ENCODE measurements around the gene CLRN1.

CLRN1 gene

DNA sequence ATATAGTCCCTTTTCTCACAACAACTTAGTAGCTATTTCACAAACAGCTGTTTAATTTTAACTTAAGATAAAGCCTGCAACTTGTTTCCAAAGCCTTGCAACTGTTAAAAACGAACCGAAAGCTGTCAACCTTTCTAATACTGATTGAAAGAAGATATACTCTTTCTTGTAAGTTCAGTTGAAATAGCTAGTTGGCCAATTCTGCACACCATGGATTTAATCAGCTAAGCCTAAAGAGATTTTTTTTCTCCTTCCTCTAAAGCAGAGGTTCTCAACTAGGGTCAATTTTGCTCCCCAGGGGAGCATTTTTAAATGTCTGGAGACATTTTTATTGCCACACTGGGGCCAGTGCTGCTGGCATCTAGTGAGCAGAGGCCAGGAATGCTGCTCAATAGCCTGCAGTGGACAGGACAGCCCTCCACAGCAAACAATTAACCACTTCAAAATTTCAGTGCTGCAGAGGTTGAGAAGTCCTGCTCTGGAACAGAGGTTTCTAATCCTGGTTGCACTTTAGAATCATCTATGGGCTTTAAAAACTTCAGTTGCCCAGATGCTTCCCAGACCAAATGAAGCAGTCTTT, 93.4 kb downstream of the CLRN1 start:
- Mint-ChIP-seq H3K27ac (no peak overlapping the region), H3K4me3 (no peak overlapping the region), H3K36me3 (no peaks in the 10 kb centered on the region), H3K4me1 (peaks cover 11% of the 10 kb centered on the region), H3K9me3 (no peaks in the 10 kb centered on the region), H3K27me3 (no peaks in the 10 kb centered on the region)
- no peak for ATAC-seq

- H3K27me3 Mint-ChIP-seq = no peaks in the 10 kb centered on the region
- no peak for ATAC-seq
- H3K4me3 Mint-ChIP-seq = no peak overlapping the region
- no peak overlapping the region for H3K27ac Mint-ChIP-seq
- H3K36me3 Mint-ChIP-seq = no peaks in the 10 kb centered on the region
- H3K4me1 Mint-ChIP-seq = peaks cover 11% of the 10 kb centered on the region
- no peaks in the 10 kb centered on the region for H3K9me3 Mint-ChIP-seq
Observed at GRCh38 chr3:150878290-150878689, 94.2 kb downstream of the CLRN1 start.

DNA sequence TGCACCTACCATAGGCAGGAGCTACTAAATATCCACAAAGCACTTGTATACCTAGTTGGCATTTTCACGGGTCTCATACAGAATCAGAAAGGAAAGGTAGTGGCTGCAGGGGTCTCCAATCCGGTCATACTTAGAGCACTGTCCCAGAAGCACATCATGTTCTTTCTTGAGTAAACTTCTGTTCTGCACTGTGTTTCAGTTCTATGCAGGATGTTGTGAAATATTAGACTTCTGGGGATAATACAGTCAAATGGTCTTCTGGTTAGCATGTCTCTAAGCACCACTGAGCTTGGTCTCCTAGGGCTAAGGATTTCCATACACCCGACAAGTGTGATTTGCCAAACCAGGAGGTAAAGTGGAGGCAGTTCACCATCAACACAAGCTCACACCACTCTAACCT, 95.2 kb downstream of the CLRN1 start:
- H3K27ac Mint-ChIP-seq = no peak overlapping the region
- peaks cover 11% of the 10 kb centered on the region for H3K4me1 Mint-ChIP-seq
- H3K36me3 Mint-ChIP-seq = no peaks in the 10 kb centered on the region
- H3K4me3 Mint-ChIP-seq = no peak overlapping the region
- H3K27me3 Mint-ChIP-seq = no peaks in the 10 kb centered on the region
- no peak for ATAC-seq
- H3K9me3 Mint-ChIP-seq = no peaks in the 10 kb centered on the region

DNA sequence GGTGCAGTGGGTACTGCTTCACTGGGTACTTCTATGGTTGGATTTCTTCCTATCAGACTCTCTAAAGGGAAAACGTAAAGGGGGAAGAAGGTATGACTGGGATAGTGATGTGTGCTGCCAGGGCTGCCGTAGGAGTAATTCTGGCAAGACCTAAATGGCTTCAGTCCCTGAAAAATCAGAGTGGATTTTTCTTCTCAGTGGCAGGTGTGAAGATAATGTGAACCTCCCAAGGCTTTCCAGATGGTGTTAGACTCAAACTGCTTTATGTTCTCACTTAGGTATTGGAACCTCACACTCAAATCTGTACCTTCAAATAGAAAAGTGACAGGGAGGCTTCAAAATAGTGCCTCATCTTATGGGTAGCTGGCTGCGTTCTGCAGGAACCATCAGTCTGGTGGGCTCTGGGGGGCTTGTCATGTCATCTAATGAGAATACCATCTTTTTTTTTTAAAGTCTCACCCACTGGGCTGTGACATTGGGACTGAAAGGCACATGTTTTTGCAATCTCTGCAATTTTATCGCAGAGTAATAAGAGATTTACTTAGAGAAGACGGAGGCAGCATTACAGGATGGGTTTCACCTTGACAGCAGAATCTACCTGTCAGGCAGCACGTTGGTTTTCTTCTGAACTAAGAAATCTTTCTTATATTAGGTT, 95.8 kb downstream of the CLRN1 start:
- Mint-ChIP-seq H3K4me1 (peaks cover 11% of the 10 kb centered on the region), H3K4me3 (no peak overlapping the region), H3K36me3 (no peaks in the 10 kb centered on the region), H3K27me3 (no peaks in the 10 kb centered on the region), H3K27ac (no peak overlapping the region), H3K9me3 (no peaks in the 10 kb centered on the region)
- ATAC-seq = no peak

All from stimulated activated memory B cell treated with anti-CD40 and anti-IgM and Interleukin-4, amounts not matched to agents 10 μg/mL and 1 μg/mL and 100 μg/mL, for 72 hours (primary cell).